Left ventricle myocardium inferior (tissue), 1 donor: ENCODE data around the gene ARHGEF19. TPM values are rescaled to one million over a fixed set of nuclear protein-coding genes. Genes with fewer than 3 reads are reported as not detected.
"Not testable (repeated sequence)": the region's sequence is repeated elsewhere in the genome, so short reads cannot be mapped to it uniquely, and the experiment has no call there.

ENCODE experiments used
- DNase-seq: peaks from one replicate; pipeline ENCODE4 v3.0.0-alpha.2; 2020
- H3K27ac ChIP-seq: fragments of 200-600 bp; replicated peaks from 2 replicates; pipeline ENCODE4 v1.8.0; 2021
- H3K27me3 ChIP-seq: fragments of 200-600 bp; 2 replicates; pipeline ENCODE4 v1.8.0; 2021; ENCODE audit warnings: low read depth
- H3K36me3 ChIP-seq: fragments of 200-600 bp; 2 replicates; pipeline ENCODE4 v1.8.0; 2021
- H3K4me1 ChIP-seq: fragments of 200-600 bp; 2 replicates; pipeline ENCODE4 v1.8.0; 2021
- H3K4me3 ChIP-seq: fragments of 200-600 bp; 2 replicates; pipeline ENCODE4 v1.8.0; 2021; ENCODE audit warnings: mild to moderate bottlenecking, moderate library complexity
- H3K9me3 ChIP-seq: fragments of 200-600 bp; replicated peaks from 2 replicates; pipeline ENCODE4 v1.8.0; 2021
- intact Hi-C: fragments of 100-400 bp; cut with micrococcal nuclease; formaldehyde crosslinking; loops from one replicate; pipeline ENCODE4 v1.11.0; 2022
- total RNA-seq: library from RNA; stranded (reverse); fragmentation: NEBNext Ultra II Directional; extraction: Animal tissue kit (Norgen Biotek cat#: 25700); gene quantifications from one replicate; pipeline ENCODE4 v1.2.1, GENCODE V29; 2021
- TF ChIP-seq, protein P1 (sequence below): fragments of 200-600 bp; IDR thresholded peaks from 2 replicates; pipeline ENCODE4 v1.8.0; 2021; ENCODE audit warnings: antibody characterized with exemption, mild to moderate bottlenecking, borderline replicate concordance
- donor health status: DM: no; HTN: yes; CAD: no; lungs with severe emphysema.

ARHGEF19 gene
- total RNA-seq, 1 donor from 2014 or later: 2.2 TPM

DNA sequence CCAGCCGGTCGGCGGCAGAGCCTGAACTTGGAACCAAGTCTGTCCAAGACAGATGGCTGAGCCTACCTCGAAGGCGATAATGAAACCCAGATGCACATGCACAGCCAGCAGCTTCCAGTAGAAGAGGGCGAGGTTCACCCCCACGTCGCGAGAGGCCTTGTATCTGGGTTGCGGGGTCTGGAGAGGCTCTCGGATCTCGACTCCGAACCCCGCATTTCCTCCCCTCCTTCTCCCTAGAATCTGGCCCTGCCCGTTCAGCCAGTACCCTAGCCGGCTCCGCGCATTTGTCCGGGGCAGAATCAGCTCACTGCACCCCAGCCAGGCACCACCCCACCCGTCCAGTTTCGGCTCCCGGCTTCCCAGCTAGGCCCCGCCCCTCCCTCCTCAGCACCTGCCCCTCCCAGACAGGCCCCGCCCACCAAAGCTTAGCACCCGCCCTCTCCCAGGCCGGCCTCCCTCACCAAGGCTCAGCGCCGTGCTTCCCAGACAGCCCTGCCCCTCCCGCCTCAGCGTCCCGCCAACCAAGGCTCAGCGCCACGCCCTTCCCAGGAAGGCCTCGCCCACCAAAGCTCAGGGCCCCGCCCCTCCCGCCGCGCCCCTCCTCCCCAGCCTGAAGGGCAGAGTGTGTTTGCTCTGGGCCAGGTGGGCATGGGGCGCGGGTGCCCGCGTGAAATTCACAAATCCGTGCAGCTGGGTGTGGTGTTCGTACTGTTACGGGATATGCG lies 4.8 kb upstream of the ARHGEF19 start:
- intact Hi-C loops: no loop called here
- H3K27ac ChIP-seq: peak overlapping the region; percentile 79
- peak; percentile 99 for DNase-seq

DNA sequence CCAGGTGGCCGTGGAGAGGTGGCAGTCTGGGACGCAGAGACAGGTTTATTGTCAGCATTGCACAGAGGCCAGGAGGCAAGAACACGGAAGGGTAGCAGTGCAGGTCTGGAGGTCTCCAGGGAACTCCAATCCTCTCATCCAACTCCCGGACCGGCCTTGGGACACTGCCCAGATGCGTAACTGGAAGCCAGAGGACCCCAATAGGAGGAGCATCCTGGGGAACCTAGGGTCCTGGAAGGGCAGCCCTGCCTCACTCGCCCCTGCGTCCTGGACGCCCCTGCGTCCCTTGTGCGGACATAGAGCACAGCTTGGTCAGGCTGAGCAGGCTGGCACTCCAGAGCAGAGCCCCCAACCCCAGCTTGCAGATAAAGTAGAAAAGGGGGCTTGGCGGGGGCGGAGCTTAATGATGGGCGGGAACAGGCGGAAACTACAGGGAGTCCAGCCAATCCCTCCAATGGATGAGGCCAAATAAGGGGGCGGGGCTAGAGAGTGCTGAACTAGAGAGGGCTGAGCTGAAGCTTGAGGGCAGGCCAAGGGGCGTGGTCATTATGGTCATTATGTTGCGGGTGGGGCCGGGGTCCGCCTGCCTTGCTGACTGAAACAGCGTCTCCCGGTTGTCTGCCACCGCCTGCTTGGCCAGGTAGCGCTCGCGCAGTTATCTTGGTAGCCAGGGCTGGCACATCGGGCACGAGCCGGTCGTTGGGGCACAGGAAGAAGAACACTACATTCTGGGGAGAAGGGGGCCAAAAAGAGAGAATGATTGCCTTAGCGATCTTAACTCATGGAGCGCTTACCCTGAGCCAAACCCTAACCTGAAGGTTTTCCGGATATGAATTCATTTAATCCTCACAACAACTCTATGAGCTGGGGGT lies 3.7 kb upstream of the ARHGEF19 start:
- TF ChIP-seq, protein P1, sequence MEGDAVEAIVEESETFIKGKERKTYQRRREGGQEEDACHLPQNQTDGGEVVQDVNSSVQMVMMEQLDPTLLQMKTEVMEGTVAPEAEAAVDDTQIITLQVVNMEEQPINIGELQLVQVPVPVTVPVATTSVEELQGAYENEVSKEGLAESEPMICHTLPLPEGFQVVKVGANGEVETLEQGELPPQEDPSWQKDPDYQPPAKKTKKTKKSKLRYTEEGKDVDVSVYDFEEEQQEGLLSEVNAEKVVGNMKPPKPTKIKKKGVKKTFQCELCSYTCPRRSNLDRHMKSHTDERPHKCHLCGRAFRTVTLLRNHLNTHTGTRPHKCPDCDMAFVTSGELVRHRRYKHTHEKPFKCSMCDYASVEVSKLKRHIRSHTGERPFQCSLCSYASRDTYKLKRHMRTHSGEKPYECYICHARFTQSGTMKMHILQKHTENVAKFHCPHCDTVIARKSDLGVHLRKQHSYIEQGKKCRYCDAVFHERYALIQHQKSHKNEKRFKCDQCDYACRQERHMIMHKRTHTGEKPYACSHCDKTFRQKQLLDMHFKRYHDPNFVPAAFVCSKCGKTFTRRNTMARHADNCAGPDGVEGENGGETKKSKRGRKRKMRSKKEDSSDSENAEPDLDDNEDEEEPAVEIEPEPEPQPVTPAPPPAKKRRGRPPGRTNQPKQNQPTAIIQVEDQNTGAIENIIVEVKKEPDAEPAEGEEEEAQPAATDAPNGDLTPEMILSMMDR: no peak
- H3K27me3 ChIP-seq: no peaks in the 10 kb centered on the region
- peak overlapping the region; percentile 69 for H3K4me3 ChIP-seq
- intact Hi-C loops: no loop called here
- H3K9me3 ChIP-seq: no peaks in the 10 kb centered on the region
- H3K36me3 ChIP-seq: no peaks in the 10 kb centered on the region
- peak; percentile 80 for DNase-seq
- H3K4me1 ChIP-seq: peaks cover 23% of the 10 kb centered on the region
- H3K27ac ChIP-seq: peak overlapping the region; percentile 79

More for the DNA sequence above, 4.8 kb upstream of the ARHGEF19 start:
- H3K27me3 ChIP-seq: no peaks in the 10 kb centered on the region
- H3K9me3 ChIP-seq: no peaks in the 10 kb centered on the region
- no peaks in the 10 kb centered on the region for H3K36me3 ChIP-seq
- peaks cover 23% of the 10 kb centered on the region for H3K4me1 ChIP-seq
- TF ChIP-seq, protein P1: no peak
- peak overlapping the region; percentile 69 for H3K4me3 ChIP-seq

DNA sequence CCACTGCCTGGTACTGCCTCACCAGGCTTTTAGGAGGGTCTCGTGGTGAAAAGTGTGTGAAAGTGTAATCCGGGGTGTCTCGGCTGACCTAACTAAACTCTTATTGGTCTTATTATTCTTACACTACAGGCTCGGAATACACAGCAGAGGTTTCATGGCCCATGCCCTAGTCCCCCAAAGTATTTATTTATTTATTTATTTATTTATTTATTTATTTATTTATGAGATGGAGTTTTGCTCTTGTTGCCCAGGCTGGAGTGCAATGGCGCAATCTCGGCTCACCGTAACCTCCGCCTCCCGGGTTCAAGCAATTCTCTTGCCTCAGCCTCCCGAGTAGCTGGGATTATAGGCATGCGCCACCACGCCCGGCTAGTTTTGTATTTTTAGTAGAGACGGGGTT lies 2.8 kb upstream of the ARHGEF19 start:
- H3K36me3 ChIP-seq, H3K27ac ChIP-seq, intact Hi-C loops, H3K9me3 ChIP-seq, DNase-seq, H3K27me3 ChIP-seq, H3K4me3 ChIP-seq: not testable (repeated sequence)
- peaks cover 23% of the 10 kb centered on the region for H3K4me1 ChIP-seq

DNA sequence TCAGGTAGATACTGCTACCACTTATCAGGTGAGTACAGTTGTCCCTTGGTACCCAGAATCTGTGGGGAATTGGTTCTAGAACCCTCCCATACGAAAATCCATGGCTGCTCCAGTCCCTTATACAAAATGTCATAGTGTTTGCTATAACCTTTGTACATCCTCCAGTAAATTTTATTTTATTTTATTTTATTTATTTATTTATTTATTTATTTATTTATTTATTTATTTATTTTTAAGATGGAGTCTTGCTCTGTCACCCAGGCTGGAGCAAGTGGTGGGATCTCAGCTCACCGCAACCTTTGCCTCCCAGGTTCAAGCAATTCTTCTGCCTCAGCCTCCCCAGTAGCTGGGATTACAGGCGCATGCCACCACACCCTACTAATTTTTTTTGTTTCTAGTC lies 1.1 kb upstream of the ARHGEF19 start:
- not testable (repeated sequence) for H3K4me3 ChIP-seq

DNA sequence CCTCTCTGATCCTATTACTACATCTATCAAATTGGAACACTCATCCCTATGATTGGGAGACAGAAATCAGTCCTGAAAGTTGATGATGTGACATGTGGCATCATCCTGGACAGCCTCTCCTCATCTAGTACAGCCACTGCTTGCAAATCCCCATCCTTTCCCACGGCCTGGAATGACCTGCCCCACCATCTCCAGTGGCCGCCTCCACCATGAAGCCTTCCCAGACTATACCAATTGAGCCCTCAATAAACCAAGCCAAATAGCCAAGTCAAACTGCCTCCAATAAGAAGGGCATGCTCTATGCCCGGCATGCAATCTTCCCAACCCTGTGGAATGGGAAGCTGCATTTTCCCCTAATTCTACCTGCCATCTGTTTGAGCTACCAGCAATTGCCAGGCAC lies 561 bp upstream of the ARHGEF19 start:
- intact Hi-C loops: no loop called here
- no peak for DNase-seq
- H3K27ac ChIP-seq: no peak overlapping the region
- H3K4me3 ChIP-seq: no peak overlapping the region
- no peaks in the 10 kb centered on the region for H3K27me3 ChIP-seq
- H3K36me3 ChIP-seq: no peaks in the 10 kb centered on the region
- H3K9me3 ChIP-seq: no peaks in the 10 kb centered on the region
- H3K4me1 ChIP-seq: peaks cover 20% of the 10 kb centered on the region
- TF ChIP-seq, protein P1: no peak

More for the DNA sequence above, 1.1 kb upstream of the ARHGEF19 start:
- H3K36me3 ChIP-seq, intact Hi-C loops, DNase-seq, H3K9me3 ChIP-seq, H3K27me3 ChIP-seq, H3K27ac ChIP-seq: not testable (repeated sequence)
- H3K4me1 ChIP-seq: peaks cover 23% of the 10 kb centered on the region

DNA sequence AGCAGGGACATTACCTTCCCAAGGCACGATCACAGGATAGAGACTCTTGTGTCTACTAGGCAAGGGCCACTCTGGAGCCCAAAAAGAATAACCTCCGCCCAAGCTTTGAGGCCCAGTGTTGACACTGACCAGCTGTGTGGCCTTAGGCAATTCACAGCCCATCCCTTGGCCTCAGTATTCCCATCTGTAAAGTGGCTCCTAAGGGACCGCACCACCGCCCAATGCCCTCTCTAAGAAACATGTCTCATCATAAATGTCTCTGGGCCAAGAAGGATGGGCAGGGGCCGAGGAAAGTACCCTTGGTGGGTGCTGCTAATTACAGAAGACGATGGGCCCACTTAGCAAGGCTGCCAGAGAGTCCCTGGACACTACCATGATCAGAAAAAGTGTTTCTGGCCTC lies 628 bp downstream of the ARHGEF19 start:
- no peak for DNase-seq
- Histone ChIP-seq H3K9me3 (no peaks in the 10 kb centered on the region), H3K27me3 (no peaks in the 10 kb centered on the region), H3K4me1 (peaks cover 20% of the 10 kb centered on the region), H3K36me3 (no peaks in the 10 kb centered on the region), H3K27ac (no peak overlapping the region), H3K4me3 (no peak overlapping the region)
- TF ChIP-seq, protein P1: no peak
- intact Hi-C loops: no loop called here
